ENCODE results near the gene SLC35C1.

- TF ChIP-seq POLR2A (IDR thresholded peaks at IDR 0.05): no peak
- no peak for TF ChIP-seq CTCF (IDR thresholded peaks at IDR 0.05)
Measured at GRCh38 chr11:45856044-45856468, 51.1 kb downstream of the SLC35C1 start.

Data from uterus (tissue), 2 donors.